Mammary epithelial cell (primary cell): Measurements from ENCODE around the gene DNASE1L2.

Source experiments
- CTCF ChIP-seq, 2 donors: IDR thresholded peaks in 1 of 2; conservative IDR thresholded peaks in 1 of 2; 2 replicates each; pipeline ENCODE4 v1.5.1; 2011 to 2012; ENCODE audit warnings: inconsistent platforms in 2 of 2, low read length in 2 of 2, mild to moderate bottlenecking in 2 of 2, control low read depth in 1 of 2, low read depth in 1 of 2; ENCODE audit not compliant: insufficient read depth in 1 of 2; ENCODE audit errors: extremely low read depth in 1 of 2
- EZH2 ChIP-seq: IDR thresholded peaks from 2 replicates; pipeline ENCODE4 v1.6.1; 2012; ENCODE audit warnings: low read length, inconsistent platforms, borderline replicate concordance

- no peak for TF ChIP-seq CTCF (conservative IDR thresholded peaks at IDR 0.05 in 1 of 2, IDR thresholded peaks at IDR 0.05 in 1 of 2; ENCODE audit: extremely low read depth in 1 of 2, insufficient read depth in 1 of 2, low read depth in 1 of 2, low read length in 2 of 2)
- no peak for TF ChIP-seq EZH2
Measured at GRCh38 chr16:2267913-2268666, 31.8 kb downstream of the DNASE1L2 start, which contains the start of gene RNPS1.
